K562 (cell line): Measurements from ENCODE around the gene PTPRG.

Experiments
- JUN ChIP-seq, 2 experiments: sonication (generic) in 1 of 2; formaldehyde crosslinking in 1 of 2; IDR thresholded peaks; 2 replicates each; pipeline versions ENCODE4 v1.6.1 to v1.8.0; 2012 to 2022; ENCODE audit warnings: borderline replicate concordance in 2 of 2, mild to moderate bottlenecking in 2 of 2, improper control_type of control experiment in 1 of 2, low read depth in 1 of 2, low read length in 1 of 2, missing genetic modification reagents in 1 of 2
- LEF1 ChIP-seq: fragments of 450-650 bp; IDR thresholded peaks from 2 replicates; pipeline ENCODE4 v1.6.1; 2016; ENCODE audit warnings: mild to moderate bottlenecking
- PML ChIP-seq: IDR thresholded peaks from 2 replicates; pipeline ENCODE4 v1.6.1; 2012; ENCODE audit warnings: low read length, inconsistent platforms
- POLR2AphosphoS5 ChIP-seq: IDR thresholded peaks from 2 replicates; pipeline ENCODE4 v1.6.1; 2011; ENCODE audit warnings: mild to moderate bottlenecking, low read depth, low read length, moderate library complexity; ENCODE audit not compliant: control insufficient read depth, insufficient read depth

GRCh38 chr3:62159709-62160092 lies 598.3 kb downstream of the PTPRG start:
- no peak for TF ChIP-seq JUN (IDR thresholded peaks at IDR 0.05; ENCODE audit: borderline replicate concordance, low read depth, low read length)
- TF ChIP-seq JUN (CRISPR knock-in tag; IDR thresholded peaks at IDR 0.05; ENCODE audit: borderline replicate concordance) = no peak
- TF ChIP-seq LEF1 = no peak
- no peak for TF ChIP-seq POLR2AphosphoS5
- TF ChIP-seq PML = no peak
